Measurements from ENCODE around the gene RIGI. TPM values are rescaled to one million over a fixed set of nuclear protein-coding genes. Genes with fewer than 3 reads are reported as not detected.

Gene RIGI
- total and polyA plus RNA-seq, 2 of the 13 experiments (the other 11 are each of a cell fraction or from before 2014, with no cell fraction given), result 3.0 to 8.2 TPM

GRCh38 chr9:32550562-32551275 is 24.7 kb upstream of the RIGI start (continued):
- TF ChIP-seq KIAA2018 (CRISPR knock-in tag; IDR thresholded peaks at IDR 0.05; ENCODE audit: borderline replicate concordance) (no peak), PHF8 (CRISPR knock-in tag; IDR thresholded peaks at IDR 0.05) (peak; percentile 91), HOXA3 (CRISPR knock-in tag; IDR thresholded peaks at IDR 0.05) (peak; percentile 91), ZNF160 (CRISPR knock-in tag; IDR thresholded peaks at IDR 0.05) (0 out of 2 replicates have a peak, but pooled peaks have one; percentile 41), ZFAT (CRISPR knock-in tag; conservative IDR thresholded peaks at IDR 0.05) (no peak), HMGXB3 (CRISPR knock-in tag; IDR thresholded peaks at IDR 0.05; ENCODE audit: borderline replicate concordance) (0 out of 2 replicates have a peak, but pooled peaks have one; percentile 50), CSRNP1 (CRISPR knock-in tag; IDR thresholded peaks at IDR 0.05) (peak; percentile 73; the same call in 1 of the 2 replicates), SOX5 (CRISPR knock-in tag; IDR thresholded peaks at IDR 0.05; ENCODE audit: borderline replicate concordance) (peak; percentile 8; the same call in 1 of the 2 replicates), SOX13 (IDR thresholded peaks at IDR 0.05) (no peak), SOX13 (CRISPR knock-in tag; conservative IDR thresholded peaks at IDR 0.05 in 1 of 2, IDR thresholded peaks at IDR 0.05 in 1 of 2) (peak in 1 of 2 experiments; percentile 49; a peak in 1 of 4 replicates), PHF20 (CRISPR knock-in tag; IDR thresholded peaks at IDR 0.05) (peak; percentile 64; the same call in 1 of the 2 replicates), TFDP2 (CRISPR knock-in tag; IDR thresholded peaks at IDR 0.05) (peak; percentile 74; the same call in 1 of the 2 replicates), ZNF629 (CRISPR knock-in tag; conservative IDR thresholded peaks at IDR 0.05) (no peak)

All from HepG2 (cell line).